ENCODE measurements around the gene G6PC2.
"Not testable (repeated sequence)": the region's sequence is repeated elsewhere in the genome, so short reads cannot be mapped to it uniquely, and the experiment has no call there.

The G6PC2 gene

DNA sequence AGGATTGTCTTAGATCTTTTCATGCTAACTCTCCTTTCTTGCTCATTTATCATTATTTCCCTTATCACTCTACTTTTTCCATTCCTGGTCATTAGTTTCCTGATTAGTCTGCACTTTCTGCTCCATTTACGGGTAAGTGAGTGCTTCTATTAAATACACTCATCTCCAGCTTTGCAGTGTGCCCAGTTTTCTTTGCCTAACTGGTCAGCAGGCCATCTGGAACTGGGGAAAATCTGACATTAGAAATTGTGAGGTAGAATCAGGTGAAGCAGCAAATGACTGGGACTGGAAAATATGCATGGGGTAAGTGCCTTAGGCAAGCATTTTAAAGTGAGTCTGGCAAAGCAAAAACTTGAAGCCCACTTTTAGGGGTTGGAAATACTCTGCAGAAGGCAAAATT lies 29.2 kb downstream of the G6PC2 start:
- Histone ChIP-seq H3K9me3 (ENCODE audit: insufficient read depth, low read length) (no peaks in the 10 kb centered on the region), H3K27me3 (ENCODE audit: low read length) (no peaks in the 10 kb centered on the region), H3K9me2 (replicated peaks; ENCODE audit: insufficient read depth, low read length) (no peaks in the 10 kb centered on the region), H2AFZ (ENCODE audit: low read depth, low read length, severe bottlenecking) (no peak overlapping the region), H3K27ac (ENCODE audit: low read depth, low read length) (no peak overlapping the region), H3K4me3 (ENCODE audit: insufficient read depth, low read length, poor library complexity, severe bottlenecking) (no peak overlapping the region), H3K4me2 (ENCODE audit: low read depth, low read length, poor library complexity, severe bottlenecking) (no peak overlapping the region), H3F3A (ENCODE audit: insufficient read depth) (no peaks in the 10 kb centered on the region), H3K79me2 (ENCODE audit: insufficient read depth, low read length) (no peaks in the 10 kb centered on the region), H4K20me1 (ENCODE audit: low read depth, low read length) (no peaks in the 10 kb centered on the region), H3K36me3 (ENCODE audit: low read length) (no peaks in the 10 kb centered on the region), H3K9ac (ENCODE audit: low read length) (no peak overlapping the region)
- TF ChIP-seq CTCF (IDR thresholded peaks at IDR 0.05; ENCODE audit: insufficient read depth, low read length, poor library complexity, severe bottlenecking): no peak
- TF ChIP-seq EZH2phosphoT487 (conservative IDR thresholded peaks at IDR 0.05; ENCODE audit: low read length): no peak

GRCh38 chr2:168932174-168932573 lies 31.1 kb downstream of the G6PC2 start:
- not testable (repeated sequence) for H3K79me2 ChIP-seq (ENCODE audit: insufficient read depth, low read length); H2AFZ ChIP-seq (ENCODE audit: low read depth, low read length, severe bottlenecking); H3K9me2 ChIP-seq (replicated peaks; ENCODE audit: insufficient read depth, low read length); H3K4me3 ChIP-seq (ENCODE audit: insufficient read depth, low read length, poor library complexity, severe bottlenecking); H3K36me3 ChIP-seq (ENCODE audit: low read length); H3F3A ChIP-seq (ENCODE audit: insufficient read depth); H3K27ac ChIP-seq (ENCODE audit: low read depth, low read length); H4K20me1 ChIP-seq (ENCODE audit: low read depth, low read length); H3K4me2 ChIP-seq (ENCODE audit: low read depth, low read length, poor library complexity, severe bottlenecking); H3K9ac ChIP-seq (ENCODE audit: low read length); H3K27me3 ChIP-seq (ENCODE audit: low read length); H3K9me3 ChIP-seq (ENCODE audit: insufficient read depth, low read length)

DNA sequence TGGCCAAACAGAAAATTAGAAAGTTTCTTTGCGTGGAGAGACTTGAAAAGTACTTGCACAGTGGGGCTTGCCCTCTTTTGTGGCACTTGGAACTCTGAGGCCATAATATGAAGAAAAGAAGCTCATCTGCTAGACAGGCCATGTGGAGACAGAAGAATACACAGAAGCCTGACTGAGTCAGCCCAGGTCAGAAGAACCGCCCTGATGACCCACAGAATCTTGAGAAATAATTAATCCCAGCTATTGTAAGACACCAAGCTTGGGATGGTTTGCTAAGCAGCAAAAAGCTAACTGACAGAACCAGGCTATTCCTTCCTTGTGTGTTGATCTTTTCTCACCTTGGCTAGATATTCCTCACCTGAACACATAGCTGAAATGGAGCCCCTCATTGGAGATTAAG lies 33.7 kb downstream of the G6PC2 start:
- no peak overlapping the region for H2AFZ ChIP-seq (ENCODE audit: low read depth, low read length, severe bottlenecking)
- H3K9me3 ChIP-seq (ENCODE audit: insufficient read depth, low read length): no peaks in the 10 kb centered on the region
- H3K27me3 ChIP-seq (ENCODE audit: low read length): no peaks in the 10 kb centered on the region
- H3K4me2 ChIP-seq (ENCODE audit: low read depth, low read length, poor library complexity, severe bottlenecking): no peak overlapping the region
- H3K9ac ChIP-seq (ENCODE audit: low read length): no peak overlapping the region
- H4K20me1 ChIP-seq (ENCODE audit: low read depth, low read length): no peaks in the 10 kb centered on the region
- no peaks in the 10 kb centered on the region for H3K79me2 ChIP-seq (ENCODE audit: insufficient read depth, low read length)
- H3K4me3 ChIP-seq (ENCODE audit: insufficient read depth, low read length, poor library complexity, severe bottlenecking): no peak overlapping the region
- TF ChIP-seq CTCF (IDR thresholded peaks at IDR 0.05; ENCODE audit: insufficient read depth, low read length, poor library complexity, severe bottlenecking): no peak
- TF ChIP-seq EZH2phosphoT487 (conservative IDR thresholded peaks at IDR 0.05; ENCODE audit: low read length): no peak
- H3F3A ChIP-seq (ENCODE audit: insufficient read depth): no peaks in the 10 kb centered on the region
- no peak overlapping the region for H3K27ac ChIP-seq (ENCODE audit: low read depth, low read length)
- no peaks in the 10 kb centered on the region for H3K36me3 ChIP-seq (ENCODE audit: low read length)
- no peaks in the 10 kb centered on the region for H3K9me2 ChIP-seq (replicated peaks; ENCODE audit: insufficient read depth, low read length)

DNA sequence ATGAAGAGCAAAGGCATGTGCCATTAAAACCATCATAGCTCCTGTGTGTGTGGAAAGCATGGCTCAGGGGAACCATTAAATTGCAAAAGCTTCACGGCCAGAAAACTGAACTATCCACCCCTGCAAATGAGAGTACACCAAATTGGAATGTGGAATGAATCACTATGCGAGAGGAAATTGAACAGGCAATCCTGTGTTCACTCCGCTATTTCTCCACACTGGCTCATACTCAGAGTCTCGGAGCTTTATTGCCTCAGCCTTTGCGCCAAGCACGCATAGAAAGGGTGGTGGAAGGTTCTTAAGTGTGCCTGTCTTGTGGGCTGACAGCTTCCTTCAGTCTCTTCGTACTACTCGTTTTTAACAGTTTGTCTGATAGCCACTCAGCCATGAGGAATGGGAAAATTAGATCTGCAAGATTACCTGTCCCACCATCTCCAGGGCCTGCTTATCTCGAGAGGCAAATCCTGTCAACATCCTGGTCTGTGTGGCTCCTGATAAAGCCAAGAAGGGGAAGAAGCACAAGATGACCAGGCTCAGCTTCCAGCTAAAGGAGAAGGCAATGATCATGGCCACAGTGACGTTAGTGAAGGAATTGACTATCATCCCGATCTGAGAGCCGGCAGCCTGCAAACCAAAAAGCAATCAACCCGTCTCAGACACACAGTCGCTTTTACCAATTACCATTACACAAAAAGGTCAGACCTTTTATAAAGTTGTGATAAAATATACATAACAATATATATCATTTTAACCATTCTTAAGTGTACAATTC lies 34.9 kb downstream of the G6PC2 start:
- H3K9me2 ChIP-seq (replicated peaks; ENCODE audit: insufficient read depth, low read length): no peaks in the 10 kb centered on the region
- no peaks in the 10 kb centered on the region for H3K9me3 ChIP-seq (ENCODE audit: insufficient read depth, low read length)
- no peak overlapping the region for H3K4me2 ChIP-seq (ENCODE audit: low read depth, low read length, poor library complexity, severe bottlenecking)
- H2AFZ ChIP-seq (ENCODE audit: low read depth, low read length, severe bottlenecking): no peak overlapping the region
- H3K36me3 ChIP-seq (ENCODE audit: low read length): no peaks in the 10 kb centered on the region
- H3K4me3 ChIP-seq (ENCODE audit: insufficient read depth, low read length, poor library complexity, severe bottlenecking): no peak overlapping the region
- no peaks in the 10 kb centered on the region for H3K27me3 ChIP-seq (ENCODE audit: low read length)
- H3F3A ChIP-seq (ENCODE audit: insufficient read depth): no peaks in the 10 kb centered on the region
- no peaks in the 10 kb centered on the region for H4K20me1 ChIP-seq (ENCODE audit: low read depth, low read length)
- H3K9ac ChIP-seq (ENCODE audit: low read length): no peak overlapping the region
- H3K27ac ChIP-seq (ENCODE audit: low read depth, low read length): no peak overlapping the region
- H3K79me2 ChIP-seq (ENCODE audit: insufficient read depth, low read length): no peaks in the 10 kb centered on the region
- TF ChIP-seq CTCF (IDR thresholded peaks at IDR 0.05; ENCODE audit: insufficient read depth, low read length, poor library complexity, severe bottlenecking): no peak
- no peak for TF ChIP-seq EZH2phosphoT487 (conservative IDR thresholded peaks at IDR 0.05; ENCODE audit: low read length)

All from SU-DHL-6 (cell line).